A673 (cell line): Measurements from ENCODE around the gene ARHGAP40. TPM values are rescaled to one million over a fixed set of nuclear protein-coding genes. Genes with fewer than 3 reads are reported as not detected.

ENCODE experiments used
- BruUV-seq: library from RNA; stranded (reverse); fragments of 400-500 nt; replicated peaks from 2 replicates; lab custom pipeline; 2021; lab: Mats Ljungman, UMichigan
- CTCF ChIA-PET: fragments of 300-600 bp; sonication (Branson Sonifier 250); formaldehyde crosslinking; loops from one replicate; lab custom pipeline; 2022; ENCODE audit warnings: antibody characterized with exemption; lab: Charles Lee
- POLR2A ChIA-PET: fragments of 300-600 bp; sonication (Branson Sonifier 250); formaldehyde crosslinking; loops from one replicate; lab custom pipeline; 2022; ENCODE audit warnings: antibody characterized with exemption; ENCODE audit not compliant: low non-redundant PET; lab: Charles Lee
- DNase-seq: peaks from one replicate; pipeline ENCODE4 v3.0.0-alpha.2; 2015; ENCODE audit warnings: low spot score
- H3K27ac ChIP-seq: fragments of 200-600 bp; sonication (generic); 2 replicates; pipeline ENCODE4 v1.5.1; 2016; ENCODE audit warnings: mixed run types, low read depth, mild to moderate bottlenecking, mixed read lengths, antibody characterized with exemption, low read length; ENCODE audit not compliant: poor library complexity, severe bottlenecking
- H3K27me3 ChIP-seq: fragments of 200-600 bp; sonication (generic); replicated peaks from 2 replicates; pipeline ENCODE4 v1.6.1; 2017; ENCODE audit warnings: mixed run types, low read depth, mild to moderate bottlenecking, mixed read lengths, antibody characterized with exemption, low read length; ENCODE audit not compliant: insufficient read depth, poor library complexity
- H3K36me3 ChIP-seq: fragments of 200-600 bp; sonication (generic); 2 replicates; pipeline ENCODE4 v1.6.1; 2016; ENCODE audit warnings: mixed run types, mild to moderate bottlenecking, mixed read lengths, antibody characterized with exemption, low read length; ENCODE audit not compliant: insufficient read depth, poor library complexity, severe bottlenecking
- H3K4me1 ChIP-seq: fragments of 200-600 bp; sonication (generic); 2 replicates; pipeline ENCODE4 v1.6.1; 2017; ENCODE audit warnings: mixed run types, mild to moderate bottlenecking, mixed read lengths, antibody characterized with exemption, low read length; ENCODE audit not compliant: insufficient read depth, poor library complexity, severe bottlenecking
- H3K4me3 ChIP-seq: fragments of 200-600 bp; sonication (generic); 2 replicates; pipeline ENCODE4 v1.5.1; 2016; ENCODE audit warnings: low read depth, mixed run types, mild to moderate bottlenecking, mixed read lengths, low read length; ENCODE audit not compliant: poor library complexity, severe bottlenecking
- H3K9me3 ChIP-seq: fragments of 200-600 bp; sonication (generic); 2 replicates; pipeline ENCODE4 v1.6.1; 2016; ENCODE audit warnings: mixed run types, low read depth, mild to moderate bottlenecking, mixed read lengths, antibody characterized with exemption, low read length; ENCODE audit not compliant: poor library complexity, severe bottlenecking
- EZH2 ChIP-seq: fragments of 200-600 bp; sonication (generic); IDR thresholded peaks from 2 replicates; pipeline ENCODE4 v1.6.1; 2017; ENCODE audit warnings: borderline replicate concordance, low read depth, mild to moderate bottlenecking, mixed read lengths, antibody characterized with exemption, low read length; ENCODE audit not compliant: poor library complexity, severe bottlenecking
- intact Hi-C: fragments of 100-400 bp; cut with micrococcal nuclease; formaldehyde crosslinking; loops from one replicate; pipeline ENCODE4 v1.10.0; 2022; ENCODE audit not compliant: unreplicated experiment
- total RNA-seq: library from RNA; stranded (reverse); gene quantifications from 2 replicates; pipeline ENCODE4 v1.2.3, GENCODE V29; 2021
- TF ChIP-seq, protein P1 (sequence below): fragments of 300-800, 200-600 bp; sonication (generic); conservative IDR thresholded peaks from 2 replicates; pipeline ENCODE4 v1.5.1; 2017; ENCODE audit warnings: low read depth, mild to moderate bottlenecking, antibody characterized with exemption, low read length, moderate library complexity, mixed read lengths

ARHGAP40 gene
- total RNA-seq, 1 experiment from 2014 or later = not detected

DNA sequence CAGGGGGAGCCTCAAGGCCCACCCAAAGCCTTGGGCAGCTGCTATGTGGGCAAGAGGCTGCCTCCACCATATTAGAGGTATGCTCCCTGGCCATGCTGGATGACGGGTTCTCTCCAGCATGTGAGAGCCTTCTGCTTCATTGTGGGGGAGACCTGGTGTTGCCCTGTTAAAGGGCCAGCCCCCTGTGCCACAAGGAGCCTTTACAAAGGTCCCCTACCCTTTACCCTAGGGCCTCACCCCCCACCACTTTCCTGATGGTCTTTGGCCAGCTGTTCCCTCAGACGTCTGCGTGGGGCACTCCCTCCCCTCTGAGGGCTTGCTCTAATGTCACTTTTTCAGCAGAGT lies 15.5 kb upstream of the ARHGAP40 start:
- CTCF ChIA-PET = no interaction called here
- Histone ChIP-seq H3K27ac (no peak overlapping the region), H3K4me1 (no peaks in the 10 kb centered on the region), H3K9me3 (no peaks in the 10 kb centered on the region), H3K4me3 (no peak overlapping the region), H3K27me3 (no peaks in the 10 kb centered on the region), H3K36me3 (no peaks in the 10 kb centered on the region)
- POLR2A ChIA-PET = no interaction called here
- intact Hi-C loops = no loop called here
- no peak for TF ChIP-seq EZH2
- TF ChIP-seq, protein P1, sequence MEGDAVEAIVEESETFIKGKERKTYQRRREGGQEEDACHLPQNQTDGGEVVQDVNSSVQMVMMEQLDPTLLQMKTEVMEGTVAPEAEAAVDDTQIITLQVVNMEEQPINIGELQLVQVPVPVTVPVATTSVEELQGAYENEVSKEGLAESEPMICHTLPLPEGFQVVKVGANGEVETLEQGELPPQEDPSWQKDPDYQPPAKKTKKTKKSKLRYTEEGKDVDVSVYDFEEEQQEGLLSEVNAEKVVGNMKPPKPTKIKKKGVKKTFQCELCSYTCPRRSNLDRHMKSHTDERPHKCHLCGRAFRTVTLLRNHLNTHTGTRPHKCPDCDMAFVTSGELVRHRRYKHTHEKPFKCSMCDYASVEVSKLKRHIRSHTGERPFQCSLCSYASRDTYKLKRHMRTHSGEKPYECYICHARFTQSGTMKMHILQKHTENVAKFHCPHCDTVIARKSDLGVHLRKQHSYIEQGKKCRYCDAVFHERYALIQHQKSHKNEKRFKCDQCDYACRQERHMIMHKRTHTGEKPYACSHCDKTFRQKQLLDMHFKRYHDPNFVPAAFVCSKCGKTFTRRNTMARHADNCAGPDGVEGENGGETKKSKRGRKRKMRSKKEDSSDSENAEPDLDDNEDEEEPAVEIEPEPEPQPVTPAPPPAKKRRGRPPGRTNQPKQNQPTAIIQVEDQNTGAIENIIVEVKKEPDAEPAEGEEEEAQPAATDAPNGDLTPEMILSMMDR = no peak
- no TSS peak for BruUV-seq
- DNase-seq = no peak

DNA sequence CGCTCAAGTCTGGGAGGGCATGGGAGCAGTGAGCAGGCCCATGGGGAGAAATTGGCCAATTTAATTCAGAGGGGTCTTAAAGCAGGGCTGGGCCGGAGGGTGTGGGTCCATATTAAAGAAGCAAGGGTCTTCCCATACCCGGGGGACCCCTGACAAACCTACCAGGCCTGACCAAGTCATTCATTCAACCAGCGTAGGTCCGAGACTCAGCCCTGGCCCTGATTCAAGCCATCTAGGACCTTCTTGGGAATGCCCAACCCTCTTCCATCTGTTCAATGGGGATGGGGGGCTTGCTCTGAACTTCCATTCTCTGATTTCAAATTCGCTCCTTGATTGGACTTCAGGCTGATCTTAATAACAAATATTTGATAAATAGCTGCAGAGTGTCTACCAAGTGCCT lies 13.3 kb upstream of the ARHGAP40 start:
- H3K27me3 ChIP-seq = no peaks in the 10 kb centered on the region
- H3K36me3 ChIP-seq = no peaks in the 10 kb centered on the region
- no TSS peak for BruUV-seq
- H3K9me3 ChIP-seq = no peaks in the 10 kb centered on the region
- no peaks in the 10 kb centered on the region for H3K4me1 ChIP-seq
- DNase-seq = no peak
- ChIA-PET POLR2A (no interaction called here), CTCF (no interaction called here)
- intact Hi-C loops = no loop called here
- no peak for TF ChIP-seq EZH2
- TF ChIP-seq, protein P1 = no peak
- H3K27ac ChIP-seq = no peak overlapping the region
- H3K4me3 ChIP-seq = no peak overlapping the region

DNA sequence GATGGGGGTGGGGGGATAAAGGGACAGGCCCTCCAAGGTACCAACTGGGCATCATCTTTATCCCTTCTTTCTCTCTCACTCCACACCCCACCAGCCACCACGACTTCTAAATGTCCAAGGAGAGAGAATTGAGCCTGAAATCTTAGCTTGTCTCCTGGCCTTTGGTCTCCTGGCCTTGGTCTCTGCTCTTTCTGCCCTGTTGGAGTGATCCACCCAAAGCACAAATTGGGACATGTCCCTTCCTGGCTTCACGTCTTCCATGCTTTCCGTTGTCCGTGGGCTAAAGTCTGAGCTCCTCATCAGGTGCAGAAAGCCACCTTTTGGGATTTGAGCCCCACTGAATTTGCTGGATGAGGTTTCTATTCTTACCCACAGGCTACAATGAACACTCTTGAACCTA lies 12.3 kb upstream of the ARHGAP40 start:
- Histone ChIP-seq H3K4me3 (no peak overlapping the region), H3K27me3 (no peaks in the 10 kb centered on the region), H3K27ac (no peak overlapping the region), H3K36me3 (no peaks in the 10 kb centered on the region), H3K9me3 (no peaks in the 10 kb centered on the region), H3K4me1 (no peaks in the 10 kb centered on the region)
- TF ChIP-seq, protein P1 = no peak
- TF ChIP-seq EZH2 = no peak
- CTCF ChIA-PET = no interaction called here
- no peak for DNase-seq
- intact Hi-C loops = no loop called here
- BruUV-seq = no TSS peak
- POLR2A ChIA-PET = no interaction called here
